Measurements from ENCODE around the gene TBC1D30. TPM values are rescaled to one million over a fixed set of nuclear protein-coding genes. Genes with fewer than 3 reads are reported as not detected.
"Not testable (repeated sequence)": the region's sequence is repeated elsewhere in the genome, so short reads cannot be mapped to it uniquely, and the experiment has no call there.

Gene TBC1D30
- polyA plus RNA-seq, 1 donor = 5.1 TPM

DNA sequence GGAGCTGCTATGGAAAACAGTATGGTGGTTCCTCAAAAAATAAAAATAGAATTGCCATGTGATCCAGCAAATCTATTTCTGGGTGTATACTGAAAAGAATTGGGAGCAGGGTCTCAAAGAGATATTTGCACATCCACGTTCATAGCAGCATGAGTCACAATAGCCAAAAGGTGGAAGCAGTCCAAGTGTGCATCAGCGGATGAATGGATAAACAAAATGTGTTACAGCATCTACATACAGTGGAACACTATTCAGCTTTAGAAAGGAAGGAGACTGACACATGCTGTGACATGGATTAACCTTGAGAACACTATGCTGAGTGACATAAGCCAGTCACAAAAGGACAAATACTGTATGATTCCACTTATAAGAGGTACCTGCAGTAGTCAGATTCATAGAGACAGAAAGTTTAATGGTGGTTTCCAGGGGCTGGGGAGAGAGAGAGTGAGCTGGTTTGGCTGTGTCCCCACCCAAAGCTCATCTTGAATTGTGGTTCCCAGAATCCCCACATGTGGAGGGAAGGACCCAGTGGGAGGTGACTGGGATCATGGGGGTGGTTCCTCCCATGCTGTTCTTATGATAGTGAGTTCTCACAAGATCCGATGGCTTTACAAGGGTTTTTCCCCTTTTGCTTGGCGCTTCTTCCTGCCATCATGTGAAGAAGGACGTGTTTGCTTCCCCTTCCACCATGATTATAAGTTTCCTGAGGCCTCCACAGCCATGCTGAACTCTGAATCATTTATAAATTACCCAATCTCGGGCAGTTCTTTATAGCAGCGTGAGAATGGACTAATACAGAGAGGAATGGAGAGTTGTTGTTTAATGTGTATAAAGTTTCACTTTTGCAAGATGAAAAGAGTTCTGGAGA is 17.6 kb upstream of the TBC1D30 start:
- DNase-seq = no peak

GRCh38 chr12:64808110-64808509 is 16.3 kb upstream of the TBC1D30 start:
- no peak for DNase-seq

GRCh38 chr12:64810831-64811230 is 13.6 kb upstream of the TBC1D30 start:
- DNase-seq = no peak

GRCh38 chr12:64813723-64814122 is 10.7 kb upstream of the TBC1D30 start:
- DNase-seq = no peak

GRCh38 chr12:64814432-64814831 is 10.0 kb upstream of the TBC1D30 start:
- no peak for DNase-seq

DNA sequence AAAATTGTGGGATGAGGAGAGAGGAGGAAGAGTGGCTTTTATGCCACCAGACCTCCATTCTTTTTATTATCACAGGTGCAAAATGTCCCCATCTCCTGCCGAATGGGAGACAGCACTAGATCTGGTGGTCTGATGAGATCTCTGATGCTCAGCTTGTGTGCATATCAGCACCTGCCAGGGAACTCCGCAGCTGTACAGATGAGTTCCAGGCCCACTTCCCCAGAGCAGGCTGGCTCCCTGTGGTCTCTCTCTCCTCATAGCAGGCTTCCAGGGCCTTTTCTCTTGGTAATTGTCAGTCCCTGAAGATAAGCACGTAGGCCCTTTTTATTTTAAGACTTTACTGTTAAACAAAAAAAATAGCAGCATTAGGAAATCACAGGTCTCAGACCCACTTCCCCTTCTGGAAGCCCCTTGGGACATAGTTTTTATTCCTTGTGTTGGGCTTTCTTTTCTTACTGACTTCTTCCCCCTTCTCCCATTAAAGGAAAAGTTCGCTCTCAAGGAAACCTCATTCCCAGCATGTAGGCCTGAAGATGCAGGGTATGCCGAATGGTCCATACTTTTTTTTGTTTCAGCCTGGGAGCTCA is 4.5 kb upstream of the TBC1D30 start:
- DNase-seq = no peak

- DNase-seq = no peak
Measured at GRCh38 chr12:64820593-64820992, 3.9 kb upstream of the TBC1D30 start.

GRCh38 chr12:64821116-64821630 is 3.3 kb upstream of the TBC1D30 start:
- DNase-seq = no peak

DNA sequence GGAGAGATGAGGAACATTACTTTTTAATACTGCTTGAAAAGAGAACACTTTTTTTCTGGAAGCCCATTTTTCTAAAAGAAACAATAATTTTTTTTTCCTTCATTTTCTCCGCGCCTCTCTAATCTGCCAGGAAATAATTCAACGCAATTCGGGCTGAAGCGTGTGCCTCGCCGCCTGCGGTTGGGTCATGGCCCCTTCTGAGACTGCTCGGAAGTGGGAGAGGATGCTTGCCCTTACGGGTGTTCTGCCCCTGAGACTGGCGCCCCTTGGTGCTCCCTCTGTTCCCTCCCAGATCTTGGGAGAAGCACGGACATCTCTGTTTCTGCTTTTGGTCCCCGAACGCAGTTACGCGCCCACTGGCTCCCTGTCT is 332 bp upstream of the TBC1D30 start:
- no peak for DNase-seq

DNA sequence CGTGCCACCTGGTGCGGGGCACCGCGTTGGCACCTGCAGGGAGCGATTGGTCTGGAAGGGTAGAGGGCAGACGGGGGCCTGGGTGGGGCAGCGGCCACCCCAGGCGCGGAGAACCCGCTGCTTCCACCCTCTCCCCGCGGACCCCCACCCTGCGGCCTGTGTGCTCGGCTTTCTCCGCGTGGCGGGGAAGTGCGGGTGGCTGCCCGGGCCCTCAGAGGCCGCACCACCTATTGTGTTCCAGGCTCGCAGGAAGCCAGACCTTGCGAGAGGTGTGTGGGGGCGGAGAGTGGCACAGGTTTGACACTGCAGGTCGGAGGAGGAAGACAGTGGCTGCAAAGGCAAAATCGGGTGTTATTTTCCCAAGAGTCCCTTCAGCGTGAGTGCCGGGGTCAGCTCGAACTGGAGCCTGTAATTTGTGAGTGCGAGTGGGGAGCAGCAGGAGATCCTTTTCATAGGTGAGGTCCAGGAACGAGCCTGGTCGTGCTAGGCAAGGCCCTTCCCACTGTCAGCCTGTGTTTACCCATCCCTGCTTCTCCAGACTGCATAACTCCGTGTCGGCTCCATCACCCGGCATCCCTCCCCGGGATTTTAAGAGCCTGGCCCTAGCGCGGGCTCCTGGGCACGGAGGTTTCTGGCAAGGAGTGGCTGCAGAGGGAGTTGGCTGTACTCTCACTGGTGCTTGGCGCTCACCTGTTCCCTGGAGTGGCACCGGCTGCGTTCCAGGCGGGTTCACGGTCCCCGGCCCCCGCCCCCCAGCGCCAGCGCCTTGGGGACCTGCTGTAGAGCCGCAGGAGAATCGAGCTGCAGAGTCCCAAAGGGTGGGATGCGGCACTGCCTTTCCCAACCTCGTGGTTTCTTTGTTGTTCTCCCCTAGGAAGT is 935 bp downstream of the TBC1D30 start:
- no peak for DNase-seq

GRCh38 chr12:64826234-64826633 is 1.8 kb downstream of the TBC1D30 start:
- peak; percentile 89 for DNase-seq

- DNase-seq = no peak
Measured at GRCh38 chr12:64828713-64829112, 4.3 kb downstream of the TBC1D30 start.

DNA sequence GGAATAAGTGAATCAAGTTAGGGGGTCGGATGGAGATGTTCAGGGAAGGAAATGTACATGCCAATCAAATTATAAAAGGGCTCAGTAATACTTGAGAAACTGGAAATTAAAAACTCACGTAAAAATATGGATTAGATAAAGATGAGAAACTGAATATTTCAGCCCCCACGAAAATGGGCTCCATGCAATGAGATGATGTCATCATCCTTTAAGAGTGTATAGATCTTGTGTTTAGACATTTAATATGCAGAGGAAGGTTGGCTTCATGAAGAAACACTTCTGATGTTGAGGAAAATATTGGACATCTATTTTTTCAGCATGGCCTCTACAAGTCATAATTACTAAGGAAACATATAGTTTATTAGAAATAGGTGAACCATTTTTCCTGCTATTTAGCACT is 9.5 kb downstream of the TBC1D30 start:
- no peak for DNase-seq

DNA sequence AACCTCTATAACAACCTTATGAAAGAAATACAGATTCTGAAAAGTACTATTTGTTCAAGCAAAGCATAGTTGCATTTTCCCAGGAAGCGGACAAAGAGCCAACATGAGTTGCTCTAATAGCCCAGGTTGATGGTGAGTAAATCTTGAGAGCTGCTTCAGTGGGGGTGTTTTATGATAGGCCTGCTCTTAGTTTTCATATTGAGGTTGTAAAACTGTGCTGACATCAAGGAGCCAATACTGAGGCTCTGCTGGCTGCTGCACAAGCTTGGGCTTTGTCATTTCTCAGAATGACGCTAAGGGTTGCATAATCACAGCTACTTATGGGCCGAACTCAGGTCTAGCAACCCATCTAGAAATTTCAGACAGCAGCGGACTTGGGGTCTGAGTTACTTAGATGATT is 11.5 kb downstream of the TBC1D30 start:
- DNase-seq = no peak

- no peak for DNase-seq
Measured at GRCh38 chr12:64836856-64837255, 12.4 kb downstream of the TBC1D30 start.

DNA sequence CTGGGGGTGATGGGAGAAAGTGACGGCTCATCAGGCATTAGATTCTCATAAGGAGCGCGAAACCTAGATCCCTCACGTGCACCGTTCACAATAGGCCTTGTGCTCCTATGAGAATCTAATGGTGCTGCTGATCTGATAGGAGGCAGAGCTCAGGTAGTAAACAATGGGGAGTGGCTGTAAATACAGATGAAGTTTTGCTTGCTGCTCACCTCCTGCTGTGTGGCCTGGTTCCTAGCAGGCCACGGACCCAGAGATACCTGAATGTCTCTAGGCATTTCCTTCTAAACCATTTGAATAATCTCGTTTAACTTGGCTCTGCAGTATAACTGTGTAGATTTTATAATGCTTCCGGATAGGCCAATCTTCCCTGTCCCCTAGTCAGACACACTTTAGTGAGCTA is 13.0 kb downstream of the TBC1D30 start:
- DNase-seq = no peak

DNA sequence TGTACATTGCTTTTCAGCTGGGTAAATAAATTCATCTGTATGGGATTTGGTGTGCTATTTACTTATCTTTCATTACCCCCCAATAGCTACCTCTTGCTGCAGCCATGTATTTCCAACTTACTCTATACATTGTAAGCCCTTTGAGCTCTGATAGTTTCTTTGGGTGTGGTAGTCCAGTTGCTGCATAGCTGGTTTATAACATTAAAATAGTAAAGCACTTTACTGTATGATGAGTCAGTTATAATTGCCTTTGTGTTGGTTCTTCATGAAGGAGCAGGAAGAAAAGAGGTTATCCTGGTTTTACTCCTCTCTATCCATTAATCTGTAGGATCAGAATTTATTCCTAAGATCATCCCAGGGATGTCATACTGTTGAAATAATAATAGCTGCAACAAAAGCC is 15.7 kb downstream of the TBC1D30 start:
- DNase-seq = no peak

DNA sequence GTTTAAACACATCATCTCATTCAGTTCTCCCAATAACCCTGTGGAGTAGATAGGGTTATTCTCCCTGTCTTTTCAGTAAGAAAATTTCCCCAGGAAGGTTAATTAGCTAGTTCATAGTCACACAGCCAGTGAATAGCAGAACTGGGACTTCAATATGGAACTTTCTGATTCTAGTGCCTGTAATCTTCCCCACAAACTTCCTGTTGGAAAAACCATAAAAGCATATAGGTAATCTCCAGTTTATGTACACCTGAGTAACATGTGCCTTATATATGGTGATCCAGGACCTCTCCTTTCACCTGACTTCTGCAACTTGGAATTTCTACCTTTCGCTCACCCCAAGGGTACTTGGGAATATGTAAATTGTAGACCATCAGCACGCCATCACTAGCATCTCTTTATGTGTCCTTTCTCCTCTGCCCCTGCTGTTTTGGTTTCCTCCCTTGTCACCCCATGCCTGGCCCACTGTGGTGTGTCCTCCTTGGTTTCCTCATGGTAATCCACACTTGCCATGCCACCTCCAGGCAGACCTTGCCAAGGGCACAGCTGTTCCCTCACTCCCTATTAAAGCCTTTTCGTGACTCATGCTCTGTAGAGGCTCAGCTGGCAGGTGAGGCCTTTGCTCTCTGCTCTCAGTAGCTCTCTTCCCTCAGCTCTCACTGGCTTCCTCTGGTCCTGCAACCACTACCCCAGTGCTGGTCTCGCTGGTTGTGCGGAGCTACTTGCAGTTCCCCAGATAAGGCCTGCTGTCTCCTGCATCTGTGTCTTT is 16.7 kb downstream of the TBC1D30 start:
- no peak for DNase-seq

- not testable (repeated sequence) for DNase-seq
Measured at GRCh38 chr12:64848409-64848808, 24.0 kb downstream of the TBC1D30 start.

DNA sequence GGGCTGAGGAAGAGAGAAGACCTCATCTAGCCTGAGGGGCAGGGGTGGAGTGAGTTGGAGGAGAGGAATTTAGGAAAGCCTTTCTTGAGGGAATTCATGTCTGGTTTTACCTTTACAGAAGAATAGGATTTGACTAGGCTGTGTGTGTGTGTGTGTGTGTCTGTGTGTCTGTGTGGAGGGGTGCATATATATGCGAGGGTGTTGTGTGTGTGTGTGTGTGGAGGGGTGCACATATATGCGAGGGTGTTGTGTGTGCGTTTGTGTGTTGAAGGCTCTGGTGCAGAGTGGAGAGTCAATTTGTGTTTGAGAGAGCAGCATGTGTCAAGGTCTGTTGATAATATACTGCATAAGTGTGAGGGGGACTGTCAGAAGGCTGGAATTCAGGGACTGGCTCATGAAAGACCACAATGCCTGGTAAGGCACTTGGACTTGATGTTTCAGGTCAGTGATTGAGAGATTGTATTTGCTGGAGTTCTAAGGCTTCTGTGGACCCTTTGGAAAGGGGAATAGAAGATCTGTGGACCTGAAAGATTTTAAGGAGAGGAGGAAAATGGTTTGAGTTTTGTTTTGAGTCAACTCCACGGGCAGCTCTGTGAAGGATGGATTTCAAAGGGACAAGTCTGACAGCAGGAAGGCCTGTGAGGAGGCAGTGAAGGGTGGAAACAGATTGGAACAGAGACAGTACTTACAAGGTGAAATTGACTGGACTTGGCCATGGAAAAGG is 34.6 kb downstream of the TBC1D30 start:
- no peak for DNase-seq

GRCh38 chr12:64860446-64860998 is 36.1 kb downstream of the TBC1D30 start:
- no peak for DNase-seq
